SU-DHL-6 (cell line): Measurements from ENCODE around the gene NR1H2.

ENCODE experiments used
- CTCF ChIP-seq: fragments of 200-600 bp; sonication (generic); IDR thresholded peaks from one replicate; pipeline ENCODE4 v1.5.1; 2017; ENCODE audit warnings: antibody characterized with exemption, mild to moderate bottlenecking, low read length, moderate library complexity; ENCODE audit not compliant: insufficient read depth, poor library complexity, severe bottlenecking
- EZH2phosphoT487 ChIP-seq: fragments of 200-600 bp; sonication (generic), shearing (Covaris generic); conservative IDR thresholded peaks from 2 replicates; pipeline ENCODE4 v1.6.1; 2018; ENCODE audit warnings: mild to moderate bottlenecking, antibody characterized with exemption, low read length, moderate library complexity, mixed read lengths

GRCh38 chr19:50378169-50378862, 2.1 kb downstream of the NR1H2 start:
- no peak for TF ChIP-seq CTCF
- no peak for TF ChIP-seq EZH2phosphoT487
